KMS-11 (cell line): Measurements from ENCODE around the gene PTP4A1.

Experiments
- H2AFZ ChIP-seq: fragments of 200-600 bp; sonication (generic); 2 replicates; pipeline ENCODE4 v1.6.1; 2016; ENCODE audit warnings: antibody characterized with exemption, mixed run types, low read depth
- H3K27ac ChIP-seq: fragments of 200-600 bp; sonication (generic); 2 replicates; pipeline ENCODE4 v1.6.1; 2016; ENCODE audit warnings: mild to moderate bottlenecking, mixed run types
- H3K27me3 ChIP-seq: fragments of 200-600 bp; sonication (generic); 2 replicates; pipeline ENCODE4 v1.6.1; 2017; ENCODE audit warnings: mild to moderate bottlenecking, low read depth, mixed run types, moderate library complexity; ENCODE audit not compliant: insufficient read depth
- H3K36me3 ChIP-seq: fragments of 200-600 bp; sonication (generic); 2 replicates; pipeline ENCODE4 v1.6.1; 2017; ENCODE audit warnings: mild to moderate bottlenecking, mixed run types; ENCODE audit not compliant: insufficient read depth
- H3K4me1 ChIP-seq: fragments of 200-600 bp; sonication (generic); 2 replicates; pipeline ENCODE4 v1.6.1; 2016; ENCODE audit warnings: mild to moderate bottlenecking, low read depth, mixed run types; ENCODE audit not compliant: poor library complexity, severe bottlenecking
- H3K4me2 ChIP-seq: fragments of 200-600 bp; sonication (generic); 2 replicates; pipeline ENCODE4 v1.7.0; 2016; ENCODE audit warnings: mild to moderate bottlenecking, mixed run types
- H3K4me3 ChIP-seq: fragments of 200-600 bp; sonication (generic); IDR thresholded peaks from 2 replicates; pipeline ENCODE4 v1.6.1; 2017; ENCODE audit warnings: low read depth, low read length, mixed read lengths; ENCODE audit not compliant: insufficient read depth
- H3K79me2 ChIP-seq: fragments of 200-600 bp; sonication (generic); 2 replicates; pipeline ENCODE4 v1.6.1; 2016; ENCODE audit warnings: low read depth, mixed run types; ENCODE audit not compliant: insufficient read depth
- H3K9ac ChIP-seq: fragments of 200-600 bp; sonication (generic); 2 replicates; pipeline ENCODE4 v1.6.1; 2016; ENCODE audit warnings: mild to moderate bottlenecking, mixed run types
- H4K20me1 ChIP-seq: fragments of 200-600 bp; sonication (generic); 2 replicates; pipeline ENCODE4 v1.6.1; 2016; ENCODE audit warnings: mild to moderate bottlenecking, mixed run types; ENCODE audit not compliant: insufficient read depth
- CTCF ChIP-seq: fragments of 200-600 bp; sonication (generic); conservative IDR thresholded peaks from 2 replicates; pipeline ENCODE4 v1.6.1; 2017; ENCODE audit warnings: low read depth, mild to moderate bottlenecking, antibody characterized with exemption, low read length, moderate library complexity, mixed read lengths

PTP4A1 gene

GRCh38 chr6:63579937-63580703 lies 7.8 kb downstream of the PTP4A1 start:
- Histone ChIP-seq H4K20me1 (peaks cover 26% of the 10 kb centered on the region; the same call in 1 of the 2 replicates), H3K27me3 (no peaks in the 10 kb centered on the region), H3K27ac (no peak overlapping the region), H3K4me3 (no peak overlapping the region), H3K4me1 (peaks cover 7% of the 10 kb centered on the region), H2AFZ (no peak overlapping the region), H3K9ac (no peak overlapping the region), H3K79me2 (peaks cover 26% of the 10 kb centered on the region), H3K4me2 (no peak overlapping the region), H3K36me3 (peaks cover 40% of the 10 kb centered on the region)
- TF ChIP-seq CTCF = no peak

DNA sequence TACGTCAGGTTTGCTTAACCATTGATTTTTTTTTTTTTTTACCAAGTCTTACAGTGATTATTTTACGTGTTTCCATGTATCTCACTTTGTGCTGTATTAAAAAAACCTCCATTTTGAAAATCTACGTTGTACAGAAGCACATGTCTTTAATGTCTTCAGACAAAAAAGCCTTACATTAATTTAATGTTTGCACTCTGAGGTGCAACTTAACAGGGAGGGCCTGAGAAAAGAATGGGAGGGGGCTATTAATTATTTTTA lies 8.4 kb downstream of the PTP4A1 start:
- H4K20me1 ChIP-seq = peaks cover 21% of the 10 kb centered on the region; the same call in 1 of the 2 replicates
- peaks cover 21% of the 10 kb centered on the region for H3K79me2 ChIP-seq
- H3K4me1 ChIP-seq = peaks cover 2% of the 10 kb centered on the region
- no peak overlapping the region for H3K9ac ChIP-seq
- H2AFZ ChIP-seq = no peak overlapping the region
- TF ChIP-seq CTCF = no peak
- no peaks in the 10 kb centered on the region for H3K27me3 ChIP-seq
- no peak overlapping the region for H3K27ac ChIP-seq
- H3K4me3 ChIP-seq = no peak overlapping the region
- H3K4me2 ChIP-seq = no peak overlapping the region
- H3K36me3 ChIP-seq = peaks cover 40% of the 10 kb centered on the region

- TF ChIP-seq CTCF = no peak
- no peak overlapping the region for H2AFZ ChIP-seq
- H4K20me1 ChIP-seq = 0 out of 2 replicates have a peak, but pooled peaks cover 15% of the 10 kb centered on the region
- no peak overlapping the region for H3K4me3 ChIP-seq
- H3K4me1 ChIP-seq = peaks cover under 1% of the 10 kb centered on the region
- H3K79me2 ChIP-seq = peaks cover 13% of the 10 kb centered on the region; the same call in 1 of the 2 replicates
- H3K36me3 ChIP-seq = peaks cover 37% of the 10 kb centered on the region
- H3K4me2 ChIP-seq = no peak overlapping the region
- H3K27ac ChIP-seq = no peak overlapping the region
- no peaks in the 10 kb centered on the region for H3K27me3 ChIP-seq
- no peak overlapping the region for H3K9ac ChIP-seq
Observed at GRCh38 chr6:63581355-63582013, 9.2 kb downstream of the PTP4A1 start.

DNA sequence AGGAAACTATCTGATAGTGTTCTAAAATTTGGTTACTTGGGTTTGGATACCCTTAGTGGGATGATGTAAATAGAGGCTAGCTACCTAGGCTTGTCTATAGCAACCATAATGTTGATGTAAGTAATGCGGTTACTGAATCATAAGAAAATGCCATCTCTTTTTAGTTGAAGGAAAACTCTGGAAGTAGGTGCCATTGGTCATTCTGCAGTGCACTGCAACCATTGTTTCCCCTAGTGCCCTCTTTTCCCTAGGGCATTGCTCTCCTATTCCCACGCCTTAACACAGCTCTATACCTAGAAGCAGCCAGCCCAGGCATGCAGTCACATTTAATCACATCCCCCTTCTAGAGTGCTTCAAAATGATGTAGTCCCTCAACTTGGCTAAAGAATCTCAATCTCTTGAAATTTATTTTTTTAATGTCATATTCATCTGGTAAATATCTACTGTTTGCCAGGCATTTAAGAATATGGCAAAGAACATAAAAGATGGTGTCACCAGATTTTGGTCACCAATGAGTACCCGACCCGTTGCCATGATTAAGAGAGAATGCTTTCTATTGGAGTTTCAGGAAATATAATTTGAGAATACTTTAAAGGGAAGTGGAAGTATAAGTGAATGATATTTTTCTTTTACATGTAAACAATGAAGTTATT lies 10.4 kb downstream of the PTP4A1 start:
- Histone ChIP-seq H3K4me3 (no peak overlapping the region), H3K9ac (no peak overlapping the region), H3K79me2 (peaks cover 3% of the 10 kb centered on the region; the same call in 1 of the 2 replicates), H3K27me3 (no peaks in the 10 kb centered on the region), H2AFZ (no peak overlapping the region), H4K20me1 (0 out of 2 replicates have a peak, but pooled peaks cover 8% of the 10 kb centered on the region), H3K4me2 (no peak overlapping the region), H3K36me3 (peaks cover 28% of the 10 kb centered on the region), H3K27ac (no peak overlapping the region), H3K4me1 (peaks cover 6% of the 10 kb centered on the region)
- TF ChIP-seq CTCF = no peak
